Liver (tissue), 3 donors: ENCODE measurements around the gene CHODL.

Experiments
- JUND ChIP-seq, 2 donors: IDR thresholded peaks; 2 replicates each; pipeline ENCODE4 v1.6.1; 2016; ENCODE audit warnings: antibody characterized with exemption in 2 of 2
- TF ChIP-seq, protein P1 (sequence below): fragments of 150-350 bp; IDR thresholded peaks from 2 replicates; pipeline ENCODE4 v1.5.1; 2017; ENCODE audit warnings: improper control_type of control experiment, low read depth, low read length; ENCODE audit not compliant: missing input control
- donor health status: healthy.
- donor health status: healthy.

- TF ChIP-seq, protein P1, sequence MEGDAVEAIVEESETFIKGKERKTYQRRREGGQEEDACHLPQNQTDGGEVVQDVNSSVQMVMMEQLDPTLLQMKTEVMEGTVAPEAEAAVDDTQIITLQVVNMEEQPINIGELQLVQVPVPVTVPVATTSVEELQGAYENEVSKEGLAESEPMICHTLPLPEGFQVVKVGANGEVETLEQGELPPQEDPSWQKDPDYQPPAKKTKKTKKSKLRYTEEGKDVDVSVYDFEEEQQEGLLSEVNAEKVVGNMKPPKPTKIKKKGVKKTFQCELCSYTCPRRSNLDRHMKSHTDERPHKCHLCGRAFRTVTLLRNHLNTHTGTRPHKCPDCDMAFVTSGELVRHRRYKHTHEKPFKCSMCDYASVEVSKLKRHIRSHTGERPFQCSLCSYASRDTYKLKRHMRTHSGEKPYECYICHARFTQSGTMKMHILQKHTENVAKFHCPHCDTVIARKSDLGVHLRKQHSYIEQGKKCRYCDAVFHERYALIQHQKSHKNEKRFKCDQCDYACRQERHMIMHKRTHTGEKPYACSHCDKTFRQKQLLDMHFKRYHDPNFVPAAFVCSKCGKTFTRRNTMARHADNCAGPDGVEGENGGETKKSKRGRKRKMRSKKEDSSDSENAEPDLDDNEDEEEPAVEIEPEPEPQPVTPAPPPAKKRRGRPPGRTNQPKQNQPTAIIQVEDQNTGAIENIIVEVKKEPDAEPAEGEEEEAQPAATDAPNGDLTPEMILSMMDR, result no peak
- TF ChIP-seq JUND (IDR thresholded peaks at IDR 0.05), result no peak
Observed at GRCh38 chr21:18285379-18285778, 40.7 kb downstream of the CHODL start.
